HS-27A (cell line): ENCODE data around the gene PDXDC1.
"Not testable (repeated sequence)": the region's sequence is repeated elsewhere in the genome, so short reads cannot be mapped to it uniquely, and the experiment has no call there.

Experiments
- DNase-seq: peaks from one replicate; pipeline ENCODE4 v3.0.0-alpha.2; 2012; ENCODE audit warnings: low read depth, missing footprints

Gene PDXDC1

DNA sequence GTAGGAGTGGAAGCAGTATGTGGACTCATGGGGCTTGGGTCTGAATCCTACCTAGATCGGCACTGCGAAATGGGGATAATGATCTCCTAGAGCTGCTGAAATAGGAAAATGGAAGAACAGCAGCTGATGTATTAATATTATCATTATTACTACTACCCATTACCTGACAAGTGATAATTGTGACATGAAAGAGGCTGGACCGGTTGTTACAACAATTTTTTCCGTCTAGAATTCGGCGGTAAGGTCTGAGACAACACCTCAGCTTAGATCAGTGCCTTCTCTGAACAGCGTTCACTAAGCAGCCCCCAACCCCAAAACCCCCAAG is 533 bp upstream of the PDXDC1 start:
- not testable (repeated sequence) for DNase-seq

GRCh38 chr16:14975418-14976194 is 780 bp downstream of the PDXDC1 start:
- not testable (repeated sequence) for DNase-seq

GRCh38 chr16:14976971-14977736 is 2.3 kb downstream of the PDXDC1 start:
- DNase-seq: not testable (repeated sequence)

- not testable (repeated sequence) for DNase-seq
Measured at GRCh38 chr16:14978281-14978680, 3.5 kb downstream of the PDXDC1 start.

DNA sequence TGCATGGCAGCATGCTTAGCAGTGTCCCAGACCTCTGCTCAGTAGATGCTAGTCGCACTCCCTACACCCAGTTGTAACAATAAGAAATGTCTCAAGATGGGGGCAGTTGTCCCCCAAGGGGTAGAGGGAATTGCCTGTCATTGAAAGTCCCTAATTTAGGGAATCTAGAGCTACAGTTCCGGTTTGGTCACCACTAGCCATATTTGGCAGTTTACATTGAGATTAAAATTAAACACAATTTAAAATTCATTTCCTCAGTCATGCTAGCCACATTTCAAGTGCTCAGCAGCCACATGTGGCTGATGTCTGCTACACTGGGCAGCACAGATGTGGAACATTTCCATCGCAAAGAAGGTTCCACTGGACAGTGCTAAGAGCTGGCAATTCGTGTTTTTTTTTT is 4.1 kb downstream of the PDXDC1 start:
- DNase-seq: not testable (repeated sequence)

DNA sequence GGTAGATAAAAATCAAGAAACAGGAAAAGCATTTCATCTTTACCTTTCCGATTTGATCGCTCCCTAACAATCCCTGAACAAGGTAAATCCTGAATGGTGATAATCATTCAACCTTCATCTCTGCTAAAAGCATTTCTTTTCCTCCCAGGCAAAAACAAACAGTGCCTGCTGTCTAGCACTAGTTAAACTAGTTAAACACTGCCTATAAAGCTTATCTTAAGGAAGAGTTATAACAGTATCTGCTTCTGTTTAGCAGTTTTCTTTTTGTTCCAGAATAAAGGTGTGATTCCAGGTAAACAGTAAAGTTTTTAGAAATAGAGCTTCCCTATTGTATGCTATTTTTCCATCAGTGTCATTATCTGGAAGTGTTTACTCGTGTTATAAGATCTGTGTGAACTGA is 6.4 kb downstream of the PDXDC1 start:
- DNase-seq: not testable (repeated sequence)

GRCh38 chr16:14982521-14982920 is 7.7 kb downstream of the PDXDC1 start:
- not testable (repeated sequence) for DNase-seq

GRCh38 chr16:14988092-14988491 is 13.3 kb downstream of the PDXDC1 start:
- DNase-seq: not testable (repeated sequence)

DNA sequence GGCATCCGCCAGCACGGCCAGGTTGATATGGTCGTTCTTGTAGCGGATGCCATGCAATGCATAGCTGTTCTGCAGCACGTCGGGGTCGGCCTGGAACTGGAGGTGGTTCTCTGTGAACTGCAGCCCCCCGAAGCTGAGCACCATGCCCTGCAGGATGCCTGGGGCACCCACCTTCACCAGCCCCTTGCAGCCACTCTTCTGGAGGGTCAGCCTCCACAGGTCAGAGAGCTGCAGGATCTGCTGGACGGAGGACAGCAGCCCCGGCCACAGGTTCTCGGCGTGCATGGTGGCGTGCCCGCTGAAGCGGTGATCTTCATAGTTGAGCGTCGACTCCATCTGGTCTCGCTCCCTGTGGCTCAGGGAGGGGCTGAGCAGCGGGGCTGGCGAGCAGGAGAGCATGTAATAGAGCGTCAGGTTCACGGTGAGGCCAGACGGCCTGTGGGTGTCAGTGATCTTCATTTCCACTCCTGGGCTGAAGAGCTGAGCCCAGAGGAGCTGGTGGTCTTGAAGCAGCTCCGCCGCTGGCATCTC is 13.9 kb downstream of the PDXDC1 start:
- DNase-seq: not testable (repeated sequence)

GRCh38 chr16:14989291-14990281 is 14.8 kb downstream of the PDXDC1 start:
- not testable (repeated sequence) for DNase-seq

GRCh38 chr16:14993277-14994151 is 18.7 kb downstream of the PDXDC1 start:
- not testable (repeated sequence) for DNase-seq

- not testable (repeated sequence) for DNase-seq
Measured at GRCh38 chr16:14996702-14997101, 21.9 kb downstream of the PDXDC1 start.

DNA sequence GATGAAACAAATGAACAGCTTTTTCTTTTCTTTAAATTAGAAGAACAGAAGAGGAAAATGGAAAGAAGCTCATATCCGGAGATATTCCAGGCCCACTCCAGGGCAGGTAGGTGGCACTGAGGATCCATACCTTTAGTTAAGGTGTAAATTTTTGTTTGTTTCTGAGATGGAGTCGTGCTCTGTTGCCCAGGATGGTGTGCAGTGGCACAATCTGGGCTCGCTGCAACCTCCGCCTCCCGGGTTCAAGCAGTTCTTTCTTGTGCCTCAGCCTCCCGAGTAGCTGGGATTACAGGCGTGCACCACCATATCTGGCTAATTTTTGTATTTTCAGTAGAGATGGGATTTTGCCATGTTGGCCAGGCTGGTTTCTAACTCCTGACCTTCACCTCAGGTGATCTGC is 23.5 kb downstream of the PDXDC1 start:
- DNase-seq: not testable (repeated sequence)

DNA sequence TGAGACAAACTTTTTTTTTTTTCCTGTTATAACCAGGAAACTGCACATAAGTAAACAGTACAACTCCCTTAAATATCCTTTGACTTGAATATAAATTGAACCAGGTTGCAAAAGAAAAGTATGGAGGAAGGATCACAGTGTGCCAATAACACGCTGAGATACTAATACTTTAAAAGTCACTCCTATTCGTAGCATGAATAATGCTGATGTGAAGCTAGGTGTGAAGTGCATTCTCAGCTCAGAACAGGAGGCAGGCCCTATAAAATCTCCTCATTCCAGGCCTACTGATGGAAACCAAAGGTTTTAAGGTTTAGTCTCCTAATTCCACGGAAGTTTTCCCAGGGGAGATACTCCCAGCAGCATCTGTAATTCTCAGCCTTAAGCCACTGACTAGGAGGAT is 25.0 kb downstream of the PDXDC1 start:
- DNase-seq: not testable (repeated sequence)

DNA sequence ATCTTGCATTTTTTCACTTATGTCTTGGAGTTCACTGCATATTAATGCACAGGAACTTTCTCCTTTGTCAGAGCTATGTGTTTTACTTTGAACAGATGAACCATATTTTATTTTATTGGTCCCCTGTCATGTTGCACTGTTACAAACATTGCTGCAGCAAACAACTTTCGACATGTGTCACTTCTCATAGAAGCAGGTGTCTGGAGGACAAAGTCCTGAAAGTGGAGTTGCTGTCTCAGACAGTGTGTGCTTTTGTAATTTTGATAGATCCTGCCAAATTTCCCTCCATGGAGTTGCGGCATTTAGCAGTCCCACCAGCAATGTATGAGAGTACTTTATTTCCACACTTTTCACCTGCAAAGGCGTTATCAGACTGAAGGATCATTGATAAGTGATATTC is 27.6 kb downstream of the PDXDC1 start:
- not testable (repeated sequence) for DNase-seq

DNA sequence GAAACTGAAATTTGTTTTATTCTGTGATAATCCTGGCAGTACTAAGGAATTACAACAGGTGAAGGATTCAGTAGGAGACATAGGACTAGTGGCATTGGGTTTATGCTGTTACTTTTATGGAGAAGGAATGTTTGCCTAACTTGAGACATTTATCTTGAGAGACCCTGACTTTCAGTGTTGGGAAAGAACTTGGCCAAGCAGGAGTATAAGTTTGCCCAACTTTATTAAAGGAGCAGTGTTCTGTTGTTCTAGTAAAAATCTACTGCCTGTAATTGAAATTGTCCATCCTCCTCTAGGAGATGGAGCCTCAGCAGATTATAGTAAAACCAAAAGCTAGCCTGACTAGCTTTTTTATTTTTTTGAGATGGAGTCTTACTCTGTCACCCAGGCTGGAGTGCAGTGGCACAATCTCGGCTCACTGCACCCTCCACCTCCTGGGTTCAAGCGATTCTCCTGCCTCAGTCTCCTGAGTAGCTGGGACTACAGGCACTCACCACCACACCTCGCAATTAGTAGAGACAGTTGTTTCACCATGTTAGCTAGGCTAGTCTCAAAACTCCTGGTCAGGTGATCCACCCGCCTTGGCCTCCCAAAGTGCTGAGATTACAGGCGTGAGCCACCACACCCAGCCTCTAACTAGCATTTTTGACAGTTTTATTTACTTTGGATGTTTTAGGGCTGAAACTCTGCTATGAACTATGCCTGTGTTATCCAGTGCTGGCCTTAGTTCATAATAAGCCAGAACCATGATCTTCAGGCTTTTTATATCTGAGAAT is 30.7 kb downstream of the PDXDC1 start:
- DNase-seq: not testable (repeated sequence)

DNA sequence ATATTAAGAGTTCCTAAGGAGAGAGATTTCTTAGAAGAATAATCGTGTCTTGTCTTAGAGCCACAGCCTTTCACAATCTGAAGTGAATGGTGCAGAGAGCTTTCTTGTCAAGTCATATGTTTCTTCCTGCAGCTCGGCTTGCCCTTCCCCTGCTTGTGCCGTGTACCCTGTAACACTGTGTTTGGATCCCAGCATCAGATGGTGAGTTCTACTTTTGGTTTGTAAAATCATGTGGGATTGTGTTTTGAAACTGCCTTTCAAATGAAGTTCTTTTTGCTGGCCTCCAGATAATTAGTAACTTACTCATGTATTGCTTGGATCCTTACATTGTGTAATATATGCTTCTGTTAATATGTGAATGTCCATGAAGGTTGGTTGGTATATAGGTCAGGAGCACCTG is 33.8 kb downstream of the PDXDC1 start:
- not testable (repeated sequence) for DNase-seq

DNA sequence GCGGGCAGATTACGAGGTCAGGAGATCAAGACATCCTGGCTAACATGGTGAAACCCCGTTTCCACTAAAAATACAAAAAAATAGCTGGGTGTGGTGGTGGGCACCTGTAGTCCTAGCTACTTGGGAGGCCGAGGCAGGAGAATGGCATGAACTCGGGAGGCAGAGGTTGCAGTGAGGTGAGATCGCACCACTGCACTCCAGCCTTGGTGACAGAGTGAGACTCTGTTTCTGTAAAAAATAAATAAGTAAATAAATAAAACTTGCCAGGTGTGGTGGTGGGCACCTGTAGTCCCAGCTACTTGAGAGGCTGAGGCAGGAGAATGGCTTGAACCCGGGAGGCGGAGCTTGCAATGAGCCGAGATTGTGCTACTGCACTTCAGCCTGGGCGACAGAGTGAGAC is 38.1 kb downstream of the PDXDC1 start:
- not testable (repeated sequence) for DNase-seq

- DNase-seq: not testable (repeated sequence)
Measured at GRCh38 chr16:15015671-15016070, 40.8 kb downstream of the PDXDC1 start.

DNA sequence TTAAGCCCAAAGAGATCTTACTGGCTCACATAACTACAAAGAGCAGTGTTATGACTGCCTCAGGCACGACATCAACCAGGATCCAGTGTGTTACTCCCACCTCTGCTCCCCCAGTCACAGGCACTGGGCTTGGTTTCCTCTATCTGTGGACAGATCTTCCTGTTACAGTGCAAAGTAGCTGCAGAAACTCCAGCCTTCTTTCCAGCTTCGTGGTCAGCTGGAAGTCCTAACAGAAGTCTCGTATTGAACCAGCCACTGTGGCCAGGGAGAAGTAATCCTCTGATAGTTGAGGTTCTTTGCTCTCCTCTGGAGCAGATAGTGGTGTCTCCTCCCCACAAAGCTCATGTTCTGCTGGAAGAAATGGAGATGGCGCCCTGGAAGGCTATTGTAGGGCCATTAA is 41.5 kb downstream of the PDXDC1 start:
- DNase-seq: not testable (repeated sequence)
